OCI-LY3 (cell line): ENCODE measurements around the gene TMEM208.

Experiments
- EZH2phosphoT487 ChIP-seq: fragments of 200-600 bp; shearing (Covaris generic); IDR thresholded peaks from 2 replicates; pipeline ENCODE4 v1.6.1; 2018; ENCODE audit warnings: antibody characterized with exemption, mixed run types, low read depth
- TF ChIP-seq, protein P1 (sequence below): fragments of 200-600, 300-600 bp; sonication (generic); IDR thresholded peaks from 2 replicates; pipeline ENCODE4 v1.5.1; 2014; ENCODE audit warnings: antibody characterized with exemption, low read length, low read depth

DNA sequence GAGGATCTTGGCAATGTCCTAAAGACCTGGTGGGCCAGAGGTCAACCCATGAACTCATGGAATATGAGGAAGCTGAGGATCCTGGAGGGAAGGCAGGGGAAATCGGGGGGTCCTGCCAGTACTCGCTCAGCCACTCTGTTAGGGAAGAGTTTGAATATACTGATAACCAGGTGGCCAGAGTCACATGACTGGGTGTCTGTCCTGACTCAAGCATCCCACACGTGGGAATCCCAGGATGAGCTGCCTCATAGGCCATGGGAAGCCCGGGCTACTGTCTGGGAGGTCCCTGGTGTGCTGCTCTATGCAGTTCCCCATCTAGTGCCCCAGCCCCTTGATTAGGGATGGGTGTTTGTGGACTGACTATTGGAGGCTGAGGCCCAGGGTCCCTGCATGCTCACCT, 38.6 kb upstream of the TMEM208 start:
- TF ChIP-seq, protein P1, sequence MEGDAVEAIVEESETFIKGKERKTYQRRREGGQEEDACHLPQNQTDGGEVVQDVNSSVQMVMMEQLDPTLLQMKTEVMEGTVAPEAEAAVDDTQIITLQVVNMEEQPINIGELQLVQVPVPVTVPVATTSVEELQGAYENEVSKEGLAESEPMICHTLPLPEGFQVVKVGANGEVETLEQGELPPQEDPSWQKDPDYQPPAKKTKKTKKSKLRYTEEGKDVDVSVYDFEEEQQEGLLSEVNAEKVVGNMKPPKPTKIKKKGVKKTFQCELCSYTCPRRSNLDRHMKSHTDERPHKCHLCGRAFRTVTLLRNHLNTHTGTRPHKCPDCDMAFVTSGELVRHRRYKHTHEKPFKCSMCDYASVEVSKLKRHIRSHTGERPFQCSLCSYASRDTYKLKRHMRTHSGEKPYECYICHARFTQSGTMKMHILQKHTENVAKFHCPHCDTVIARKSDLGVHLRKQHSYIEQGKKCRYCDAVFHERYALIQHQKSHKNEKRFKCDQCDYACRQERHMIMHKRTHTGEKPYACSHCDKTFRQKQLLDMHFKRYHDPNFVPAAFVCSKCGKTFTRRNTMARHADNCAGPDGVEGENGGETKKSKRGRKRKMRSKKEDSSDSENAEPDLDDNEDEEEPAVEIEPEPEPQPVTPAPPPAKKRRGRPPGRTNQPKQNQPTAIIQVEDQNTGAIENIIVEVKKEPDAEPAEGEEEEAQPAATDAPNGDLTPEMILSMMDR, result no peak
- TF ChIP-seq EZH2phosphoT487, result no peak
